CD4-positive, alpha-beta T cell treated with Interleukin-10 for 1 hour (primary cell): ENCODE results near the gene PCDHGC4.

Experiments
- DNase-seq: peaks from one replicate; pipeline ENCODE4 v3.0.0-alpha.2; 2020

Gene PCDHGC4

DNA sequence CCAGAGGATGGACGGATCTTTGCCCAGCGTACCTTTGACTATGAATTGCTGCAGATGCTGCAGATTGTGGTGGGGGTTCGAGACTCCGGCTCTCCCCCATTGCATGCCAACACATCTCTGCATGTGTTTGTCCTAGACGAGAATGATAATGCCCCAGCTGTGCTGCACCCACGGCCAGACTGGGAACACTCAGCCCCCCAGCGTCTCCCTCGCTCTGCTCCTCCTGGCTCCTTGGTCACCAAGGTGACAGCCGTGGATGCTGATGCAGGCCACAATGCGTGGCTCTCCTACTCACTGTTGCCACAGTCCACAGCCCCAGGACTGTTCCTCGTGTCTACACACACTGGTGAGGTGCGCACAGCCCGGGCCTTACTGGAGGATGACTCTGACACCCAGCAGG is 5.9 kb downstream of the PCDHGC4 start:
- DNase-seq = no peak

DNA sequence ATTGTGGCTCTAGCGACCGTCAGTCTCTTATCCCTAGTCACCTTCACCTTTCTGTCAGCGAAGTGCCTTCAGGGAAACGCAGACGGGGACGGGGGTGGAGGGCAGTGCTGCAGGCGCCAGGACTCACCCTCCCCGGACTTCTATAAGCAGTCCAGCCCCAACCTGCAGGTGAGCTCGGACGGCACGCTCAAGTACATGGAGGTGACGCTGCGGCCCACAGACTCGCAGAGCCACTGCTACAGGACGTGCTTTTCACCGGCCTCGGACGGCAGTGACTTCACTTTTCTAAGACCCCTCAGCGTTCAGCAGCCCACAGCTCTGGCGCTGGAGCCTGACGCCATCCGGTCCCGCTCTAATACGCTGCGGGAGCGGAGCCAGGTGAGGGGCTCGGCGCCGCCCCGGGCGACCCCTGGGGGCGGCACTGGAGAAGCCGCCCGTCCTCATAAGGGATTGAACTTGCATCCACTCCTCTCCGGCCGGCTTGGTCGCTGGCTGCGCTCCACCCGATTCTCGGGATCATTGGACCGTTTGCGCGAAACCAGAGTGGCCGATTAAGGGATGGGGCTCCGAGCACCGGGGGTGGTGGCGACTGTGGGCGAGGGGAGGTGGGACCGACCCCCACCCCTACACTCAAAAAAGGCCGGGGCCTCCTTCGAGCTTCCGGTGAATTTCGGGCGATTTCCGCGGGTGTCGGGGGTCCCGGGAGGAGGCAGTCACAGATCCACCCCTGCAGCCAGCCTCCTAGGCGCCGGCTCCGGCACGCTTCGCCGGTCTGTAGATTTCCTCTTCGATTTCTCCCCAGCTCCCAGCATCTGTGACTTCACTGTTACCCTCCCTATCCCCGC is 6.7 kb downstream of the PCDHGC4 start:
- no peak for DNase-seq

DNA sequence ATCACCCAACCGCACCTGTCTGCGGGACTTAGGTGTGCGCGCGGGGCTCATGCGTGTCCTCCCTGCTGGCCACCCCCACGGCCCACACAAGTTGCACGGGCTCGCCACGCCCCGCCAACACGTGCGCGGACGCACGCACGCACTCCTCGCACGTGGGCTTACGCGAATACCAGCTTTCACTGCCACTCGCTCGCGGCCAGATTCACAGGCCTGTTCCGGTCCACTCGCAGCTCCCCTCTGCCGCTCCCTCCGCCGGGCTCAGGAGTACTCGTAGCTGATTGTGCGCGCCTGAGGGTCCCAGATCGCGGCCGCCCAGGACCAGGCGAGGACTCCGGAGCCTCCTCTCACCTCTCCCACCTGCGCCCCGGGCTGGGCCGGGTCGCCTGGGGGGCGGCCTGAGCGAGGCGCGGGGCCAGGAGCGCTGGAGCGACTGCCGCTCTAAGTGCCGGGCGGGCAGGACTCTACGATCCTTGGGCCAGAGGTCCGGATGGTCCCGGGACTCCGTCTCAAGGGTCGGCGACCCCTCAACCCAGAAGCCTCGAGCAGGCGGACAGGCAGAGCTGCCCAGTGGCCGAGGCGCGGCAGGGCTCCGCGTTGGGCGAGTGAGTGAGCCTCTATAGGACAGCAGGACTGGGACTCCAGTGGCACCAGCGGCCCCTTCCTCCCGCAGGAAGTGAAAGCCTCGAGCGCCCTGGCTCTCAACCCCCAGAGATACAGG is 7.5 kb downstream of the PCDHGC4 start:
- no peak for DNase-seq

DNA sequence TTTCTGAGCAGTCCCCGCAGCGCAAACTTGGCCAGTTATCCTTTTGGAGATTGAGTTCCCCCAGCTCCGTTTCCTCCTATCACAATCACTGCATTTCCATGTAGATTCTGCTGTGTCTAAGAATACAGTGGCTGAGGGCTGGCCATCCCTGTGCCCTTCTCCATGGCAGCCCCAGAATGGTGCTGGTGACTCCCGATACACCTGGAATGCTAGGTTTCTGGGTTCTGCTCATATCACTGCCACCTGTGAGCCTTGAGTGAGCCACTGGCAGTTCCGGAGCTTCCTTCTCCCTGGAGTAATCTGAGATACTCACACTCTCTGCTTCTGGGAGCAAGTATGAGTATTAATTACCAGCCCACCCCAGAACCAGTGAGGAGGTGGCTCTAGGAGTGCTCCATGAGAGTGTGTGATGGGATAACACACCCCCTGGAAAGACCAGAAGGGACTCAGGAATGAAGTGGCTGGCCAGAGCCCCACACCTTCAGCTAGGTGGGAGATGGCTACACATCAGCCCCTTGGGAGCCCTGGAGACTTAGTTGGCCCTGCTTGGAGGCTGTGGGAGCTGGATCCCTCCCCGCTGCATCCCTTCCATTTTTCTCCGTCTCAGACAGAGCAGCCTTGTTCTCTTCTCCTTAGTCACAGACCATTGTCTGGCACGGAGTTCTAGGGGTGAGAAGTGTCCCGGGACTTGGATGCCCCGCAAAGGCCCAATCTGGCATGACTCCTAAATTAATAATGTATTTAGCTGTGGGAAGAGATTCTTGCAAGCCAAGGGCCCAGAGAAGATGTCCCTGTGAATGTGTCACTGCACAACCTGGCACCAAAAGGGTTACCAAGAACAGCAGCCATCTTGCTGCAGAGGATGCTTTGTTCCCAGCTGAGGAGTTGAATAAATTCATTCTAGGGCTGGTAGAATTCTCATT is 8.9 kb downstream of the PCDHGC4 start:
- DNase-seq = no peak

DNA sequence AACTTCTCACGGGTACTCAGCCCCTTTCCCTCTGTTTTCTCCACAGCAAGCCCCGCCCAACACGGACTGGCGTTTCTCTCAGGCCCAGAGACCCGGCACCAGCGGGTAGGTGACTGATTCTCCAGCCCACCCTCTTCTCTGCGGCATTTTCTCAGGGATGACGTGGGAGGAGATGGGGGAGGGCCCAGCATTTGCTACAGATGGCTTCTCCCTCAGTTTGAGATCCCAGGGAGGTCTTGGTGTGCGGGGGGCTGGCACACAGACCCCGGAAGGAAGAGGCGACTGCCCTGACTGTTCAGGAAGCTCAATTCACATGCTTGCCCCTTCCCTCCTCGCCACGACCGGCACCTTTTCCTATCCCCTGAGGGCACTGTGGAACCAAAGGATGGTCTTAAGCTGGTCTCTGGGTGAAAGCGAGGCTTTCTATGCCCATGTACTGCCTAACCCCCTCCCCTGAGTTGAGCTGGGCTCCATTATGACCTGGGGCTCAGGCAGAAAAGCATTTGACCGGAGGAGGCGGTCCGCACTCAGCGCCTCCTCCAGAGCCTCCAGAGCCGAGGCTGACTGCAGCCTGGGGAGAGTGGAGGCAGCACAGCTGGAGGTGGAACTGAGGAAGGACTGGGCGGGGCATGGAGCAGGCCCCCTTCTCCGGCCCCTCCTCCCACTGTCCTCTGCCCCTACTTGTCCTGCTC is 10.1 kb downstream of the PCDHGC4 start:
- no peak for DNase-seq

DNA sequence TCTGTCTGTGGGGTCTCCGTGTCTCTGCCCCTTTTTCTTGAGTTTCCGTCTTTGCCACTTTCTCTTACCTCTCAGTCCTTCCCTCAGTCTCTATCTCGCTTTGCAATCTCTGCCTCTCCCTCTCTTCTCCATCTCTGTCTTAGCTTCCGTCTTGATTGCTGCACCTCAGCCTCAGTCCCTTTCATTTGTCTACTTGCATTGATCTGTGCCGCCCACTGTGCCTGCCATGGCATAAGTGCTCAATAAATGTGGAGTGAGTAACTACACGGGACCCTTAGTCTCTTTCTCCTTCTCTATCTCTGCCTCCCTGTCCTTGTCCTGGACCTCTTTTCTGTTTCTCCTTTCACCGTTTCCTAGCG is 10.6 kb downstream of the PCDHGC4 start:
- no peak for DNase-seq

DNA sequence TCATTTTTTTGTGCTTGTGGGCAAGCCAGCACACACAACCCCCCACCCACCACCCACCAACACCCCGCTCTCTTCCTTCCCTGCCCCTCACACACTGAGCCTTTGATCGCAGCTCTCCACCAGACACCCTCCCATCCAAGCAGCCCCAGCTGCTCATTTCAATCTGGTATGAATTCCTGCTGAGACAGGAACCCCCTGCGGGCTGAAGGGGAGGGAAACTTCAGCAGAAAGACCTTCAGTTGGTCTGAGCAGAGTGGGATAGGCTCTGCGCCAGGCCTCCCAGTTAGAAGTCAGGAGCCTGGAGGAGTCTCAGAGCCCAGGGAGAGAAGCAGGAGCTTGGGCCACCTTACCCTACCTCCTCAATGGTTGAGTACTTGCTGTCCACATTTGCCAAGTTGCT is 11.2 kb downstream of the PCDHGC4 start:
- DNase-seq = no peak

DNA sequence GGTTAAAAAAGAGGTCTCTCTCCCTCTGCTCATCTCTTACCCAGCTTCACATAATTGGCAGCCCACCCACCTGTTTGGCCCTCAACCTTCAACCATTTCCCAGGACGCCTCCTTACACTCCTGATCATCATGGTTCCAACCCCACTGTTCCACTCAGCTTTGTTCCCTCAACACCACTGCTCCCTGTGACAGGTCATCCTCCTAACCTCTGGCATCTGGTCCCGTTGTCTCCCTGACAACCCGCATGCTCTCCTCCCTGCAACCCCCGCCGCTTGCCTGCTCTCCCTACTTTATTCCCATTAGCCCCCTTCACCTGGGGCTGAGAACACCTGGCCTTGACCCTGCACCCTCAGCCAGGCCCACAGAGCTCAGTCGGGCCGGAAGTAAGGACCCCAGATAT is 16.9 kb downstream of the PCDHGC4 start:
- DNase-seq = no peak

DNA sequence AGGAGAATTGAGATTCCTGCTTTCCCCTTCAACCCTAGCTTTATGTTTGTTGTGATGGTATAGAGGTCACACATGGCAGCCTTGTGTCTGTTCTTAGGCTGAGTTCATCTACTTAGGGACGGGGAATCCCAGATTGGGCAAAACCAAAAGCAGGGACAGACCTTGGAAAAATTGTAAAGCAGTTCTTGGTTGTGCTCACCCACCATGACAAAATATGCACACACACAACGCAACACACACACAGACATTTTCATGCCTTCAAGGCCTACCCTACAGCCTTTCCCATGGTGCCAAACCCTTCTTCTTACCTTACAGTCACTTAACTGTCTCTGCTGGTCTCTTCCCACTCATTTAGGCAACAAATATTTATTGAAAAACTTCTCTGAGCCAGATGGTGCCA is 18.9 kb downstream of the PCDHGC4 start:
- no peak for DNase-seq

DNA sequence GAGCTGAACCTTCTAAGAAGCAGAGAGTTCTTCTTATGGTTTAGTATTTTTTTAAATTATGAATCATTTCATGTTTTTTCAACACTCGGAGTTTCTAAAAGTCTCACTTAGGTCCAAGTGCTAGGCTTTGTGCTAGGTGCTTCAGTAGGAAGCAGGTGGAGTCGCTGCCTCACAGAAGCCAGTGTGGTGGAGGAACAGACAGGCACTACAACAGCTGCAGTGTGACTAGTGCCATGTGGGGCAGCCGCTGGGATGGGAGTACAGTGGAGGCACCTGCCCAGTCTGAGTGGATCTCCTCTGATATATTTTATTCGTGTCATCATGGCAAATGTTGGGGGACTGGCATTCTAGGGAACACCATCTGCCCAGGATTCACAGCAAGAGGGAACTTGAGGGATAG is 19.4 kb downstream of the PCDHGC4 start:
- no peak for DNase-seq

DNA sequence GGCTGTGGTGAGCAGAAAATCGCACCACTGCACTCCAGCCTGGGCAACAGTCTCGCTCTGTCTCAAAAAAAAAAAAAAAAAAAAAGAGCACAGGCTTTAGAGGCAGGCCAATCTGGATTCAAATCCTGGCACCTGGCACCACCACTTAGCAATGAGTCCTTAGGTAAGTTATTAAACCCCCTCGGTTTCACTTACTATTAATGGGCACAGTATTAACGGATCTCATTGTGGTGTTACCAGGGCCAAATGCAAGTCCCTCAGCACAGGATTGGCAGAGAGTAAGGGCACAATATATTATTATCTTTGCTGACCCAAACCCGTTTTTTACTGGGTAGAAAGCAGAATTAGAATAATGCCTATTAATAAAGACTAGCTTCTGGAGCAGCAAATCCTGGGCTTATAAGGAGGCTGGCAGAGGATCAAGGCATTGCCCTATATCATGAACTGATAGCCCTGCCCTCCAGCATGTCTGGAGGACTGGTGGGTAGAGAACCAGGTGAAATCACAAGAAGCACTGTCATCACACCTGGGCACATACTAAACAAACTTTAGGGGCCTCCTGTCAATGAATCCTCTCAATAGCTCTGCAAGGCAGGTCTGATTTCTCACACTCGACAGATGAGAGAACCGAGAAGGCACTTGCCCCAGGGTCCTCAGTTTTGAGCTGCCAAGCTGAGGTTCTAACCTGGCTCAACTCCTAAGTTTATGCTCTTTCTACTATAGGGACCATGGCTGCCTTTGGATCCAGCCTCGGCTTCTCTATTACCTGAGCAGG is 21.7 kb downstream of the PCDHGC4 start:
- no peak for DNase-seq

DNA sequence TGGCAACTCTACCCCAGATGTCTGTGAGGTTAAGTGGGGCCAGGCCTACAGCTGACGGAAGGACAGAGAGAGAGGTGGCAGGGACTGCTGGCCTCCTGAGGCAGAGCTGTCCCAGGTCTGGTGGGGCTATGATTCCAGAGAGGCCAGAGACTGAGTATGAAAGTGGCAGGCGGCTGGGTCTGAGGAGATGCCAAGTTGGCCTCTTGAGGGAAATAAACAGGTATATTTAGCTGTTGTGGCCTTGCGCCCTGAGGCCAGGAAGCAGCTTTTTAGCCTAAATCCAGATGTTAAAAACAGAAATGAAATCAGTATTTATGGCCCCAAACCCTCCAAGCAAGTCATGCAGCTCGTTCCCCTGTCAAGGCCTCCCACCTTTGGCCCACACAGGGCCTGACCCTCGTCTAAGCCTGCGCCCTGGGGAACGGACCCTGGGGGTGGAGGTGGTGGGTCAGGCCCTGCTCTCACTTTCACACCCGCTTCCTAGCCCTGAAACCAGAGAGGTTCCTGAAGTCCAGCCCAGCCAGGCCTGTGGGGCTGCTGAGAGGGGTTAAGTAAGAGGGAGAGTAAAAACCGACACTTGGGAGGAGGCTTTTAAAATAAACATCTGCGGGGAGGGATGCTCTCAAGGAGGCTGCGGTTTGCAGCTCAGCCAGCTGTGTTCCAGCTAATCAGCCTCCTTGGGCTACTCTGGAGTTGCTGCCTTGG is 22.7 kb downstream of the PCDHGC4 start:
- DNase-seq = no peak

DNA sequence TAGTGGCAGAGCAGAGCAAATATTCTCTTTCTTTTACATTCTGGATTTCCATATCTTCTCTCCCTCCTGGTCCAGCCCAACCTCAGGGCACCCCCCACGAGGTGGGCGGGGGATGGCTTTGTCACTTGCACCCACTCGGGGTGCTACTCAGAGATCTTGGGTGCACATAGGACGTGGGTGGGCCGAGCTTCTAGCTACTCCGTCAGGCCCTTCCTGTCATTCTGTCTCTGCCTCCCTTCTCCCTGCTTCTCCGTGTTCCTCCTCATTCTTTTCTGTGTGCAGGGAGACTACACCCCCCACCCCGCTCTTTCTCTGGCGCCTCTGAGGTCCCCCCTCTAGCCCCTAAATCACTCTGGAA is 23.6 kb downstream of the PCDHGC4 start:
- no peak for DNase-seq

DNA sequence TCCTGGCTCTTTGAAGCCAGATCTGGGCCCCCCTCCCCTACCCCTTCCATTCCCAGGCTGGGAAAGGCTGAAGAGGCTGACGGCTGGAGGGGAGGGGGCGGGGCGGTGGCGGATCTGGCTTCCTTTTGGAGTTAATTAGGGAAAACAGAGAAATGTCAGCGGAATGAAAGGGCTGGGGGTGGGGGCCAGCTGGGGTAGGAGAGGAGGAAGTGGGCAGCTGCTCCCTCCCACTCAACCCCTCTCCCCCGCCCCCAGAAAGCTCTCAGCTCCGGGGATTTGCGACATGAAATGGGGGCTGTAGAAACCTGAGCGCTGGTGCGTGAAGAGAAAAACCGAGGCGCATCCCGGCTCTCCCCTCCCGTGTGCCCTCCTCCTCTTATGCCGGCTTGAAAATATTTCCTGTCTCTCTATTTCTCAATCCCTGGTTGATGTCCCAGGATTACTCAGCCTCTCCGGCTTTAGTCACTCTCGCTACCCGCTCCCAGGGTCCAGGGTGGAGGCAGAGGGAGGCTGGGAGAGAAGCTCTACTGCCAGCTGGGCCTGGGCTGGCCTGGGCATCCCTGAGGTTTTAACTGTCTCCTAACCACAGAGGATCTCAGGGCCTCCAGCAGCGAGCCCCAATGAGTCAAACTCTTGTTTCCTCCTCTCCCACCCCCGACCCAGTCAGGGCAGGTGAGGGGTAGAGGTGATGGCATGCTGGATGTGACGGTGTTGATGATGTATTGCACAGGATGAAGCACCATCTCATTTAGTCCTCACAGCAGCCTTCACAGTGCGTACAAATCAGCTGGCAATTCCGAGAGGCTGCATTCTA is 24.2 kb downstream of the PCDHGC4 start:
- DNase-seq = no peak

DNA sequence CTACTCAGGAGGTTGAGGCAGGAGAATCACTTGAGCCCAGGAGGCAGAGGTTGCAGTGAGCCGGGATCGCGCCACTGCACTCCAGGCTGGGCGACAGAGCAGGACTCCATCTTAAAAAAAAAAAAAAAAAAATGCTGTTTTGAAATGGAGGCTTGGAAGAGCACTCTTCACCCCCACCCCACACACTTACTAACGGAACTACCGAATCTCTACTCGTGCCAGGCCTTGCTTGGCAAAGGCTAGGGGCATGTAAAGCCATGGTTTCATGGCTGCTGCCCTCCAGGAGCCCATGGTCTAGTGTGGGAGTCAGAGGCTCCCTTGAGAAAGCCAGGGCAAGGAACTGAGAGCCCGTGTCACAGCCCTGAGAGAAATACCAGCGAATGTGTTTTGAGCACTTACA is 25.3 kb downstream of the PCDHGC4 start:
- DNase-seq = no peak

DNA sequence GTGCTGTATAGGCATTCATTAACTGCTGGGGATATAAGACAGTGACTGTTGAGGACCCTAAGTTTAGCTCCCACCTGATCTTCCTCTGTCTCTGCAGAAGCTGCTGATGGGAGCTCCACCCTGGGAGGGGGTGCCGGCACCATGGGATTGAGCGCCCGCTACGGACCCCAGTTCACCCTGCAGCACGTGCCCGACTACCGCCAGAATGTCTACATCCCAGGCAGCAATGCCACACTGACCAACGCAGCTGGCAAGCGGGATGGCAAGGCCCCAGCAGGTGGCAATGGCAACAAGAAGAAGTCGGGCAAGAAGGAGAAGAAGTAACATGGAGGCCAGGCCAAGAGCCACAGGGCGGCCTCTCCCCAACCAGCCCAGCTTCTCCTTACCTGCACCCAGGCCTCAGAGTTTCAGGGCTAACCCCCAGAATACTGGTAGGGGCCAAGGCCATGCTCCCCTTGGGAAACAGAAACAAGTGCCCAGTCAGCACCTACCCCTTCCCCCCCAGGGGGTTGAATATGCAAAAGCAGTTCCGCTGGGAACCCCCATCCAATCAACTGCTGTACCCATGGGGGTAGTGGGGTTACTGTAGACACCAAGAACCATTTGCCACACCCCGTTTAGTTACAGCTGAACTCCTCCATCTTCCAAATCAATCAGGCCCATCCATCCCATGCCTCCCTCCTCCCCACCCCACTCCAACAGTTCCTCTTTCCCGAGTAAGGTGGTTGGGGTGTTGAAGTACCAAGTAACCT is 26.2 kb downstream of the PCDHGC4 start:
- DNase-seq = no peak

DNA sequence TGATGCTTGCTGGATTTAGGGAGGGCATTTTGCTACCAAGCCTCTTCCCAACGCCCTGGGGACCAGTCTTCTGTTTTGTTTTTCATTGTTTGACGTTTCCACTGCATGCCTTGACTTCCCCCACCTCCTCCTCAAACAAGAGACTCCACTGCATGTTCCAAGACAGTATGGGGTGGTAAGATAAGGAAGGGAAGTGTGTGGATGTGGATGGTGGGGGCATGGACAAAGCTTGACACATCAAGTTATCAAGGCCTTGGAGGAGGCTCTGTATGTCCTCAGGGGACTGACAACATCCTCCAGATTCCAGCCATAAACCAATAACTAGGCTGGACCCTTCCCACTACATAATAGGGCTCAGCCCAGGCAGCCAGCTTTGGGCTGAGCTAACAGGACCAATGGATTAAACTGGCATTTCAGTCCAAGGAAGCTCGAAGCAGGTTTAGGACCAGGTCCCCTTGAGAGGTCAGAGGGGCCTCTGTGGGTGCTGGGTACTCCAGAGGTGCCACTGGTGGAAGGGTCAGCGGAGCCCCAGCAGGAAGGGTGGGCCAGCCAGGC is 27.0 kb downstream of the PCDHGC4 start:
- DNase-seq = no peak

DNA sequence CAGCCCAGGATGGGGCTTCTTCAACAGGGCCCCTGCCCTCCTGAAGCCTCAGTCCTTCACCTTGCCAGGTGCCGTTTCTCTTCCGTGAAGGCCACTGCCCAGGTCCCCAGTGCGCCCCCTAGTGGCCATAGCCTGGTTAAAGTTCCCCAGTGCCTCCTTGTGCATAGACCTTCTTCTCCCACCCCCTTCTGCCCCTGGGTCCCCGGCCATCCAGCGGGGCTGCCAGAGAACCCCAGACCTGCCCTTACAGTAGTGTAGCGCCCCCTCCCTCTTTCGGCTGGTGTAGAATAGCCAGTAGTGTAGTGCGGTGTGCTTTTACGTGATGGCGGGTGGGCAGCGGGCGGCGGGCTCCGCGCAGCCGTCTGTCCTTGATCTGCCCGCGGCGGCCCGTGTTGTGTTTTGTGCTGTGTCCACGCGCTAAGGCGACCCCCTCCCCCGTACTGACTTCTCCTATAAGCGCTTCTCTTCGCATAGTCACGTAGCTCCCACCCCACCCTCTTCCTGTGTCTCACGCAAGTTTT is 27.6 kb downstream of the PCDHGC4 start:
- DNase-seq = peak; percentile 84
